HepG2 (cell line): ENCODE data around the gene CCL22. TPM values are rescaled to one million over a fixed set of nuclear protein-coding genes. Genes with fewer than 3 reads are reported as not detected.

ENCODE experiments used
- ATF1 ChIP-seq: IDR thresholded peaks from 2 replicates; pipeline ENCODE4 v1.6.1; 2016; ENCODE audit warnings: mild to moderate bottlenecking, control low read depth
- CCDC6 ChIP-seq: sonication (generic); formaldehyde crosslinking; IDR thresholded peaks from 2 replicates; pipeline ENCODE4 v1.8.1; 2022; ENCODE audit warnings: mild to moderate bottlenecking, missing genetic modification reagents, moderate library complexity
- ELF4 ChIP-seq: sonication (generic); formaldehyde crosslinking; IDR thresholded peaks from 2 replicates; pipeline ENCODE4 v1.5.0; 2020; ENCODE audit warnings: missing genetic modification reagents, mild to moderate bottlenecking, moderate library complexity, borderline replicate concordance
- JUND ChIP-seq: sonication (generic); formaldehyde crosslinking; IDR thresholded peaks from 2 replicates; pipeline ENCODE4 v1.8.0; 2022; ENCODE audit warnings: mild to moderate bottlenecking, missing genetic modification reagents
- KAT8 ChIP-seq: IDR thresholded peaks from 2 replicates; pipeline ENCODE4 v1.6.1; 2016; ENCODE audit warnings: missing genetic modification reagents, missing compliant biosample characterization
- KDM4B ChIP-seq: sonication (generic); formaldehyde crosslinking; IDR thresholded peaks from 2 replicates; pipeline ENCODE4 v1.4.0; 2020; ENCODE audit warnings: missing genetic modification reagents
- NCOA1 ChIP-seq: sonication (generic); formaldehyde crosslinking; IDR thresholded peaks from 2 replicates; pipeline ENCODE4 v1.9.0; 2021; ENCODE audit warnings: missing genetic modification reagents
- SMAD1 ChIP-seq: sonication (generic); formaldehyde crosslinking; IDR thresholded peaks from 2 replicates; pipeline ENCODE4 v1.4.0; 2020; ENCODE audit warnings: missing genetic modification reagents, low read depth, mild to moderate bottlenecking, borderline replicate concordance
- TCF12 ChIP-seq, 2 experiments: fragments of 450-650 bp in 1 of 2; sonication (generic) in 1 of 2; formaldehyde crosslinking in 1 of 2; IDR thresholded peaks; 2 replicates each; pipeline versions ENCODE4 v1.6.1 to v1.8.0; 2017 to 2022; ENCODE audit warnings: antibody characterized with exemption in 1 of 2, mild to moderate bottlenecking in 1 of 2, missing genetic modification reagents in 1 of 2, moderate library complexity in 1 of 2
- ZKSCAN5 ChIP-seq: sonication (generic); formaldehyde crosslinking; IDR thresholded peaks from 2 replicates; pipeline ENCODE4 v1.5.1; 2020; ENCODE audit warnings: mild to moderate bottlenecking, missing genetic modification reagents
- ZNF230 ChIP-seq: sonication (generic); formaldehyde crosslinking; IDR thresholded peaks from 2 replicates; pipeline ENCODE4 v1.4.0; 2020; ENCODE audit warnings: mild to moderate bottlenecking, missing genetic modification reagents
- ZNF24 ChIP-seq: fragments of 450-650 bp; IDR thresholded peaks from 2 replicates; pipeline ENCODE4 v1.6.1; 2017; ENCODE audit warnings: antibody characterized with exemption, mild to moderate bottlenecking
- ZNF451 ChIP-seq: sonication (generic); formaldehyde crosslinking; IDR thresholded peaks from 2 replicates; pipeline ENCODE4 v1.5.0; 2020; ENCODE audit warnings: mild to moderate bottlenecking, missing genetic modification reagents
- ZNF614 ChIP-seq: IDR thresholded peaks from 2 replicates; pipeline ENCODE4 v1.6.1; 2018; ENCODE audit warnings: missing biosample characterization, missing genetic modification reagents, inconsistent platforms, borderline replicate concordance
- polyA plus RNA-seq, 8 experiments: library from polyadenylated mRNA; depleted of rRNA in 3 of 8; stranded (reverse) in 7 of 8; unstranded in 1 of 8; fragments of >200 nt; fragmentation: Illumina TruSeq in 4 of 8; extraction: Trizol in 4 of 8; gene quantifications; 2 replicates each; pipeline versions ENCODE4 v1.2.1 to v1.2.3, GENCODE V29; 2011 to 2016; ENCODE audit warnings: low read depth in 4 of 8, missing spikeins in 1 of 8, mixed read lengths in 1 of 8; ENCODE audit not compliant: insufficient read depth in 1 of 8
- total RNA-seq, 5 experiments: library from RNA; depleted of rRNA; stranded (reverse); fragments of >200 nt; fragmentation: Illumina TruSeq; extraction: Trizol; gene quantifications; 2 replicates each; pipeline ENCODE4 v1.2.3, GENCODE V29; 2016; ENCODE audit warnings: low read depth in 1 of 5
- TF ChIP-seq, protein P1 (sequence below): sonication (generic); formaldehyde crosslinking; IDR thresholded peaks from 2 replicates; pipeline ENCODE4 v1.9.0; 2021; ENCODE audit warnings: missing genetic modification reagents, borderline replicate concordance
- TF ChIP-seq, protein P2 (sequence below): sonication (generic); formaldehyde crosslinking; IDR thresholded peaks from 2 replicates; pipeline ENCODE4 v1.5.1; 2020; ENCODE audit warnings: mild to moderate bottlenecking, moderate library complexity, missing genetic modification reagents
- TF ChIP-seq, protein P3 (sequence below): fragments of 450-650 bp; IDR thresholded peaks from 2 replicates; pipeline ENCODE4 v1.6.1; 2017
- TF ChIP-seq, protein P4 (sequence below): sonication (generic); formaldehyde crosslinking; IDR thresholded peaks from 2 replicates; pipeline ENCODE4 v1.4.0; 2020; ENCODE audit warnings: mild to moderate bottlenecking, missing genetic modification reagents
- TF ChIP-seq, protein P5 (sequence below): sonication (generic); formaldehyde crosslinking; IDR thresholded peaks from 2 replicates; pipeline ENCODE4 v1.4.0; 2020; ENCODE audit warnings: missing genetic modification reagents
- TF ChIP-seq, protein P6 (sequence below): sonication (generic); formaldehyde crosslinking; IDR thresholded peaks from 2 replicates; pipeline ENCODE4 v1.5.0; 2020; ENCODE audit warnings: missing genetic modification reagents, mild to moderate bottlenecking, borderline replicate concordance

The CCL22 gene
- total and polyA plus RNA-seq, 2 of the 13 experiments (the other 11 are each of a cell fraction or from before 2014, with no cell fraction given): not detected

DNA sequence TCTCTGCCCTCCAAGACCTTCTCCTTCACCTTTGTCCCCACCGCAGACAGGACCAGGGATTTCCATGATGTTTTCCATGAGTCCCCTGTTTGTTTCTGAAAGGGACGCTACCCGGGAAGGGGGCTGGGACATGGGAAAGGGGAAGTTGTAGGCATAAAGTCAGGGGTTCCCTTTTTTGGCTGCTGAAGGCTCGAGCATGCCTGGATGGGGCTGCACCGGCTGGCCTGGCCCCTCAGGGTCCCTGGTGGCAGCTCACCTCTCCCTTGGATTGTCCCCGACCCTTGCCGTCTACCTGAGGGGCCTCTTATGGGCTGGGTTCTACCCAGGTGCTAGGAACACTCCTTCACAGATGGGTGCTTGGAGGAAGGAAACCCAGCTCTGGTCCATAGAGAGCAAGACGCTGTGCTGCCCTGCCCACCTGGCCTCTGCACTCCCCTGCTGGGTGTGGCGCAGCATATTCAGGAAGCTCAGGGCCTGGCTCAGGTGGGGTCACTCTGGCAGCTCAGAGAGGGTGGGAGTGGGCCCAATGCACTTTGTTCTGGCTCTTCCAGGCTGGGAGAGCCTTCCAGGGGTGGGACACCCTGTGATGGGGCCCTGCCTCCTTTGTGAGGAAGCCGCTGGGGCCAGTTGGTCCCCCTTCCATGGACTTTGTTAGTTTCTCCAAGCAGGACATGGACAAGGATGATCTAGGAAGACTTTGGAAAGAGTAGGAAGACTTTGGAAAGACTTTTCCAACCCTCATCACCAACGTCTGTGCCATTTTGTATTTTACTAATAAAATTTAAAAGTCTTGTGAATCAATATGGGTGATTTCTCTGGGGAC is 25.9 kb downstream of the CCL22 start (continued):
- TF ChIP-seq, protein P1, sequence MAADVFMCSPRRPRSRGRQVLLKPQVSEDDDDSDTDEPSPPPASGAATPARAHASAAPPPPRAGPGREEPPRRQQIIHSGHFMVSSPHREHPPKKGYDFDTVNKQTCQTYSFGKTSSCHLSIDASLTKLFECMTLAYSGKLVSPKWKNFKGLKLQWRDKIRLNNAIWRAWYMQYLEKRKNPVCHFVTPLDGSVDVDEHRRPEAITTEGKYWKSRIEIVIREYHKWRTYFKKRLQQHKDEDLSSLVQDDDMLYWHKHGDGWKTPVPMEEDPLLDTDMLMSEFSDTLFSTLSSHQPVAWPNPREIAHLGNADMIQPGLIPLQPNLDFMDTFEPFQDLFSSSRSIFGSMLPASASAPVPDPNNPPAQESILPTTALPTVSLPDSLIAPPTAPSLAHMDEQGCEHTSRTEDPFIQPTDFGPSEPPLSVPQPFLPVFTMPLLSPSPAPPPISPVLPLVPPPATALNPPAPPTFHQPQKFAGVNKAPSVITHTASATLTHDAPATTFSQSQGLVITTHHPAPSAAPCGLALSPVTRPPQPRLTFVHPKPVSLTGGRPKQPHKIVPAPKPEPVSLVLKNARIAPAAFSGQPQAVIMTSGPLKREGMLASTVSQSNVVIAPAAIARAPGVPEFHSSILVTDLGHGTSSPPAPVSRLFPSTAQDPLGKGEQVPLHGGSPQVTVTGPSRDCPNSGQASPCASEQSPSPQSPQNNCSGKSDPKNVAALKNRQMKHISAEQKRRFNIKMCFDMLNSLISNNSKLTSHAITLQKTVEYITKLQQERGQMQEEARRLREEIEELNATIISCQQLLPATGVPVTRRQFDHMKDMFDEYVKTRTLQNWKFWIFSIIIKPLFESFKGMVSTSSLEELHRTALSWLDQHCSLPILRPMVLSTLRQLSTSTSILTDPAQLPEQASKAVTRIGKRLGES (CRISPR knock-in tag): no peak
- TF ChIP-seq, protein P2, sequence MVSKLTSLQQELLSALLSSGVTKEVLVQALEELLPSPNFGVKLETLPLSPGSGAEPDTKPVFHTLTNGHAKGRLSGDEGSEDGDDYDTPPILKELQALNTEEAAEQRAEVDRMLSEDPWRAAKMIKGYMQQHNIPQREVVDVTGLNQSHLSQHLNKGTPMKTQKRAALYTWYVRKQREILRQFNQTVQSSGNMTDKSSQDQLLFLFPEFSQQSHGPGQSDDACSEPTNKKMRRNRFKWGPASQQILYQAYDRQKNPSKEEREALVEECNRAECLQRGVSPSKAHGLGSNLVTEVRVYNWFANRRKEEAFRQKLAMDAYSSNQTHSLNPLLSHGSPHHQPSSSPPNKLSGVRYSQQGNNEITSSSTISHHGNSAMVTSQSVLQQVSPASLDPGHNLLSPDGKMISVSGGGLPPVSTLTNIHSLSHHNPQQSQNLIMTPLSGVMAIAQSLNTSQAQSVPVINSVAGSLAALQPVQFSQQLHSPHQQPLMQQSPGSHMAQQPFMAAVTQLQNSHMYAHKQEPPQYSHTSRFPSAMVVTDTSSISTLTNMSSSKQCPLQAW (CRISPR knock-in tag): peak; percentile 27; the same call in 1 of the 2 replicates
- TF ChIP-seq JUND (CRISPR knock-in tag) (no peak), ELF4 (CRISPR knock-in tag) (no peak), TCF12 (IDR thresholded peaks at IDR 0.05) (no peak), TCF12 (CRISPR knock-in tag; IDR thresholded peaks at IDR 0.05) (peak; percentile 88), NCOA1 (CRISPR knock-in tag) (no peak), ZNF230 (CRISPR knock-in tag) (no peak), ATF1 (CRISPR knock-in tag) (no peak), ZKSCAN5 (no peak), ZNF24 (no peak), SMAD1 (CRISPR knock-in tag) (no peak), ZNF614 (CRISPR knock-in tag) (no peak), ZNF451 (CRISPR knock-in tag) (no peak), CCDC6 (CRISPR knock-in tag) (no peak), KAT8 (no peak), KDM4B (CRISPR knock-in tag) (0 out of 2 replicates have a peak, but pooled peaks have one; percentile 19)
- TF ChIP-seq, protein P3, sequence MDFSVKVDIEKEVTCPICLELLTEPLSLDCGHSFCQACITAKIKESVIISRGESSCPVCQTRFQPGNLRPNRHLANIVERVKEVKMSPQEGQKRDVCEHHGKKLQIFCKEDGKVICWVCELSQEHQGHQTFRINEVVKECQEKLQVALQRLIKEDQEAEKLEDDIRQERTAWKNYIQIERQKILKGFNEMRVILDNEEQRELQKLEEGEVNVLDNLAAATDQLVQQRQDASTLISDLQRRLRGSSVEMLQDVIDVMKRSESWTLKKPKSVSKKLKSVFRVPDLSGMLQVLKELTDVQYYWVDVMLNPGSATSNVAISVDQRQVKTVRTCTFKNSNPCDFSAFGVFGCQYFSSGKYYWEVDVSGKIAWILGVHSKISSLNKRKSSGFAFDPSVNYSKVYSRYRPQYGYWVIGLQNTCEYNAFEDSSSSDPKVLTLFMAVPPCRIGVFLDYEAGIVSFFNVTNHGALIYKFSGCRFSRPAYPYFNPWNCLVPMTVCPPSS: no peak
- TF ChIP-seq, protein P4, sequence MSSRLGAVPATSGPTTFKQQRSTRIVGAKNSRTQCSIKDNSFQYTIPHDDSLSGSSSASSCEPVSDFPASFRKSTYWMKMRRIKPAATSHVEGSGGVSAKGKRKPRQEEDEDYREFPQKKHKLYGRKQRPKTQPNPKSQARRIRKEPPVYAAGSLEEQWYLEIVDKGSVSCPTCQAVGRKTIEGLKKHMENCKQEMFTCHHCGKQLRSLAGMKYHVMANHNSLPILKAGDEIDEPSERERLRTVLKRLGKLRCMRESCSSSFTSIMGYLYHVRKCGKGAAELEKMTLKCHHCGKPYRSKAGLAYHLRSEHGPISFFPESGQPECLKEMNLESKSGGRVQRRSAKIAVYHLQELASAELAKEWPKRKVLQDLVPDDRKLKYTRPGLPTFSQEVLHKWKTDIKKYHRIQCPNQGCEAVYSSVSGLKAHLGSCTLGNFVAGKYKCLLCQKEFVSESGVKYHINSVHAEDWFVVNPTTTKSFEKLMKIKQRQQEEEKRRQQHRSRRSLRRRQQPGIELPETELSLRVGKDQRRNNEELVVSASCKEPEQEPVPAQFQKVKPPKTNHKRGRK (CRISPR knock-in tag): no peak
- TF ChIP-seq, protein P5, sequence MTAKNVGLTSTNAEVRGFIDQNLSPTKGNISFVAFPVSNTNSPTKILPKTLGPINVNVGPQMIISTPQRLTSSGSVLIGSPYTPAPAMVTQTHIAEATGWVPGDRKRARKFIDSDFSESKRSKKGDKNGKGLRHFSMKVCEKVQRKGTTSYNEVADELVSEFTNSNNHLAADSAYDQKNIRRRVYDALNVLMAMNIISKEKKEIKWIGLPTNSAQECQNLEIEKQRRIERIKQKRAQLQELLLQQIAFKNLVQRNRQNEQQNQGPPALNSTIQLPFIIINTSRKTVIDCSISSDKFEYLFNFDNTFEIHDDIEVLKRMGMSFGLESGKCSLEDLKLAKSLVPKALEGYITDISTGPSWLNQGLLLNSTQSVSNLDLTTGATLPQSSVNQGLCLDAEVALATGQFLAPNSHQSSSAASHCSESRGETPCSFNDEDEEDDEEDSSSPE (CRISPR knock-in tag): no peak
- TF ChIP-seq, protein P6, sequence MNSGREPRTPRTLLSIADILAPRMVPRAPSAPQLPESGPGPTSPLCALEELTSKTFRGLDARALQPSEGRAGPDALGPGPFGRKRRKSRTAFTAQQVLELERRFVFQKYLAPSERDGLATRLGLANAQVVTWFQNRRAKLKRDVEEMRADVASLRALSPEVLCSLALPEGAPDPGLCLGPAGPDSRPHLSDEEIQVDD (CRISPR knock-in tag): no peak
